ENCODE results near the gene CTDNEP1.
A peak's percentile ranks its signal among the peaks of the same experiment; 100 is the strongest.

CTDNEP1 gene

GRCh38 chr17:7279448-7279847, 27.9 kb upstream of the CTDNEP1 start:
- no peak for DNase-seq

- no peak for DNase-seq
Observed at GRCh38 chr17:7266784-7267183, 15.2 kb upstream of the CTDNEP1 start.

- no peak for DNase-seq
Observed at GRCh38 chr17:7263801-7264078, 12.2 kb upstream of the CTDNEP1 start.

DNA sequence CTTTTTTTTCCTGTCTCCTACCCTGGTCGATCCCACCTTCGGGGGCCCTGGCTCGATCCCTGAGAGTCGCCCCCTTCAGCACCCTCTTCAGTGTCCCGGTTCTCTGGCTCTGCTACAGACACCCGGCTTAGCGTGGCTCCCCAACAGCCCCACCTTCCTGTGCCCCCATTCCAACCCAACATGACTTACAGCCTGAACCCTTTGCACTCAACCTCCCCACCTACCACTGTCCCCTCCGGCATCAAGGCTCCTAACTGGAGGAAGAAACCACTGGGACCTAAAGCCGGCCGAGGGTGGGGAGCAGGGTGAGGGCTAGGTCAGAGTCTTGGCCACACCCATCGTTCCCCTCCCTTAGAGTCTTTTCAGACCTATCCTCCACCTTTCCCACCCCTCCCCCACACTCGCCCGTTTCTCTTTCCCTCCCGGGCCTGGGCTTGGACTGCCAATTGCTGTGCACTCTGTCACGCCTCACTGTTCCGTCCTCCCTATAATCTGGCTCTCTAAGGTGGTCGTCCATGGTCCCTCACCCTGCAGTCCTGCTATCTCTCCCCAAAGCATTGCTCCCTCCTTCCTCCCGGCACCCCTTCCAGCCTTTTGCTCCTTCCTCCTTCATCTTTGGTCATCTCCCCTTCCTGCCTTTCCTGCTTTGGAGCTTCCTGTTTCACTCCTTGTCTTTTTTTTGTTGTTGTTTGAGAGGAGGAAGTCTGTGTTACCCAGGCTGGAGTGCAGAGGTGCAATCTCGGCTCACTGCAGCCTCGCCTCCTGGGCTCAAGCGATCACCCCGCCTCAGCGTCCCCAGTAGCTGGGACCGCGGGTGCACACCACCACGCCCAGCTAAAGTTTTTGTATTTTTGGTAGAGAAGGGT, 11.6 kb upstream of the CTDNEP1 start:
- peak; percentile 24 for DNase-seq

GRCh38 chr17:7262192-7262934, 10.8 kb upstream of the CTDNEP1 start, which contains the start of gene CLDN7:
Gene CLDN7 (minus strand): TSS chr17:7262478. CDS start chr17:7262043, 435 bp downstream.
- no peak for DNase-seq

- DNase-seq: peak; percentile 46
Observed at GRCh38 chr17:7261379-7262191, 10.1 kb upstream of the CTDNEP1 start.

- DNase-seq: peak; percentile 69
Observed at GRCh38 chr17:7260651-7261378, 9.3 kb upstream of the CTDNEP1 start.

DNA sequence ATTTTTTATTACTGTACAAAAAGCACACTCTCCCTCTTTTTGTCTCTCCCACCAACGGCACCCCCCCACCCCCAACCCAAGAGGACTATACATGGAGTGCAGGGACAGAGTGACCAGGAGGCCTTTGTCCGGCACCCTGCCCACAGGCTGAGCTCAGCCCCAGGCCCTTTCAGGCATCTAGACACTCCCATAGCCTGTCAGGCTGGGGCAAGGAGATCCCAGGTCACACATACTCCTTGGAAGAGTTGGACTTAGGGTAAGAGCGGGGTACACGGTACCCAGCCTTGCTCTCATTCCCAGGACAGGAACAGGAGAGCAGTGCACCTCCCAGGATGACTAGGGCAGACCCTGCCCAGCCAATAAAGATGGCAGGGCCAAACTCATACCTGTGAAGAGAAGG, 8.6 kb upstream of the CTDNEP1 start:
- no peak for DNase-seq

GRCh38 chr17:7259555-7259889, 8.0 kb upstream of the CTDNEP1 start:
- DNase-seq: no peak

GRCh38 chr17:7258731-7259554, 7.4 kb upstream of the CTDNEP1 start:
- DNase-seq: no peak

DNA sequence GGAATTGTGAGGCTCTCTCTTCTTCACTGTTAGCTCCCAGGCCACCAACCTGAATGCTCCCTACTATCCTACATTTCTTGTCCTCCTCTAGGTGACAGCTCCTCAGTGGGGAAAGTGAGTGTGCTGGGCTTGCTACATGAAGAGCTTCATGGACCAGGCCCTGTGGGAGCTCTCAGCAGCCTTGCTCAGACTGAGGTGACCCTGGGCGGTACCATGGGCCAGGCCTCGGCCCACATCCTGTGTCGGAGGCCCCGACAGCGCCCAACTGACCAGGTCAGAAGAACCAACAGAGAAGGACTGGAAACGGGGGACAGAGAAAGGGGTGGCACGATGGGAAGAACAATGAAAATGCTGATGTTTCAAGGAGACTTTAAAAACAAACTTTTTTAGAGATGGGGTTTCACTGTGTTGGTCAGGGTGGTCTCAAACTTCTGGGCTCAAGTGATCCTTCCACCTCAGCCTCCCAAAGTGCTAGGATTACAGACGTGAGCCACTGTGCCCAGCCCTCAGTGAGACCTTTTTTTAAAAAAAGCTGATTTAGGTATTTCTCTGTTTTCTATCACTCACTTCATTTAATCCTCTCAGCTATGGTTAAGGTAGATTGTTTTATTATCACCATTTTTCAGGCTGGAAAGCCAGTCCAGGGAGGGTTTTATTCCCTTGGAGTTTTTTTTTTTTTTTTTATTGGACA, 5.4 kb upstream of the CTDNEP1 start:
- no peak for DNase-seq

GRCh38 chr17:7254511-7254910, 3.0 kb upstream of the CTDNEP1 start:
- no peak for DNase-seq

GRCh38 chr17:7253082-7253481, 1.5 kb upstream of the CTDNEP1 start:
- DNase-seq: no peak

- no peak for DNase-seq
Observed at GRCh38 chr17:7252176-7253043, 876 bp upstream of the CTDNEP1 start, which contains the start of gene ELP5. Gene ELP5 (plus strand): TSS chr17:7252215. CDS start chr17:7252551, 336 bp downstream.

DNA sequence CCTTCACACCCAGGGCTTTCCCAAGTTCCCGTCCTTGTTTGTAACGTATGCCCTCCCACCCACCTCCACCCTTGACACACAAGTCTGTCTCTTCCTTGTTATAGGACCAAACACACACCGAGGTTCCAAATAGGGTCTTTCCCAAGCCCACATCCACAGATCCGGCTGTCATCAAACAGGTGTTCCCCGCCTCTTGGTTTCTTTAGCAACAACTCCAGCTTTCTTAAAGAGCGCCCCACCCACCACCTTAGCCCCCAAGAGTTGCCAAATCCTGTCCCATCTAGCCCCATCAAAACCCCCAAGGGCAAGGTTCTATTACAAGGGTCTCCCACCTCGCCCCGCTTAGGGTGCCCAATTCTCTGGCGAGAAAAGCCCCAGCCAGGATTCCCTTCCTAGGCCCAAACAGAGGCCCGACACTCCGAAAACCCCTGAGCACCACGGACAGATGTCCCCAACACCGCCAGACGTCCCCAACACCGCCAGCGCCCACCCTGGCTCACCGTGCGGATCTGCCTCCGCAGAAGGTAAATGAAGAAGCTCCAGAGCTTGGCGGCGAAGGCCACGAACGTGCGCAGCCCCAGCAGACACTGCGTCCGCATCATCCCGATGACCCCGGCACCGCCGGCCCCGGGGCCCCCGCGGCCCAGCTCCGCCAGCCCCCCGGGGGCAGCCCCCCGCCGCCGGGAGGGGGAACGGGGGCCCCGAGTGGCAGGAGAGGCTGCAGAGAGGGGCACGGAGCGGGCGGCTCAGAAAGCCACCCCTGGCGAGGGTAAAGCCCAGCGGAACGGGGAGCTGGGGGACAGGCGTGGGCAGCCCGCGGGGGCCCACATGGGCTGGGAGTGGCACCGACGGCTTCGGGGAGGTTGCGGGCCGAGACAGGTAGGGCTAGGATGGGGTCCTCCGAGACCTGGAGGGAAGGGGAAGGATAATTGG, 573 bp downstream of the CTDNEP1 start:
- DNase-seq: peak; percentile 29

DNA sequence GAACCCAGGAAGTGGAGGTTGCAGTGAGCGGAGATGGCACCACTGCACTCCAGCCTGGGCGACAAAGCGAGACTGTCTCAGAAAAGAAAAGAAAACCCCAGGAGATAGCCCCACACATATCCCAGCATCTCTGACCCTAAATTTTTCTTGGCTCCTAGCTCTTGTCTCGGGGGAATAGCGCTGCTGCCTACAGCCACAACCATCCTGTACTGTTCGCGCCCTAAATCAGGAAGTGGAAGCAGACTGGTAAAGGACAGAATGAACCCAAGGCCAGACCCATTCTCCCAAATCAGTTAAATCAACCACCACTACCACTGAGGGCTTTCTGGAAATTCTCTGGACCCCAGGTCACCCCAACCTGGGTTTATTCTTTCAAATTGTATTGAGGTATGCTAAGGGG, 1.7 kb downstream of the CTDNEP1 start:
- no peak for DNase-seq

GRCh38 chr17:7249214-7249613, 2.3 kb downstream of the CTDNEP1 start:
- DNase-seq: no peak

- DNase-seq: no peak
Observed at GRCh38 chr17:7248796-7249195, 2.7 kb downstream of the CTDNEP1 start.

DNA sequence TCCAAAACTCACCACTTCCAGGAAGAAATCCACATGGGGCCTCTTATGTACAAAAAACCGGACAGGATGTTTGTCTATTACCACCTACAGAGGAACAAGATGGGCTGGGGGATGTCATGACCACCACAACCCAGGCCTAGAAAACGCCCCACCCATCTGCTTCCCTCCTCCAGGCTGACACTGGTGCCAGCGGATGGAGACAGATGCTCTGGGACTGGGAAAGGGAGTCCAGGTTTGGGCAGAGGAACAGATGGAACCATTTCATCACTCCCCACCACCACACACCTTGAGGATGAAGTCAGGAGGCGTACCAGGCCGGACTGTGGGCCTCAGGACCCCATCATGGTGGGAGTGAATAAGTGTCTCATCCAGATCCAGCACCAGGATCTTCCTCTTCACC, 4.8 kb downstream of the CTDNEP1 start:
- DNase-seq: no peak

Measured in retina (tissue), 1 donor.